Endothelial cell of umbilical vein (primary cell): ENCODE results near the gene SPRR2A. TPM values are rescaled to one million over a fixed set of nuclear protein-coding genes. Genes with fewer than 3 reads are reported as not detected.
"Not testable (repeated sequence)": the region's sequence is repeated elsewhere in the genome, so short reads cannot be mapped to it uniquely, and the experiment has no call there.

ENCODE experiments used
- BruUV-seq: library from RNA; stranded (reverse); fragments of 400-500 nt; replicated peaks from 2 replicates; lab custom pipeline; 2021; lab: Mats Ljungman, UMichigan
- CTCF ChIA-PET: fragments of 300-600, 350-600 bp; sonication (Branson Sonifier 250); formaldehyde crosslinking; loops from one replicate; lab custom pipeline; 2021; ENCODE audit warnings: antibody characterized with exemption, inconsistent platforms; lab: Charles Lee
- POLR2A ChIA-PET: fragments of 300-600, 350-600 bp; sonication (Branson Sonifier 250); formaldehyde crosslinking; loops from one replicate; lab custom pipeline; 2021; ENCODE audit warnings: antibody characterized with exemption, inconsistent platforms; lab: Charles Lee
- DNase-seq: peaks from one replicate; pipeline ENCODE4 v3.0.0-alpha.2; 2011; ENCODE audit warnings: low read depth, low spot score
- FAIRE-seq: peaks from 2 replicates; lab custom pipeline; 2011; peaks lifted over from hg19 to GRCh38; lab: Jason Lieb, UNC
- H2AFZ ChIP-seq: 2 replicates; pipeline ENCODE4 v1.6.0; 2012; ENCODE audit warnings: low read depth, low read length, control low read depth, inconsistent platforms
- H3K27ac ChIP-seq: 2 replicates; pipeline ENCODE4 v1.5.1; 2011; ENCODE audit warnings: low read depth, mild to moderate bottlenecking, control low read depth, low read length, moderate library complexity; ENCODE audit not compliant: insufficient read depth
- H3K27me3 ChIP-seq, 2 experiments: 2 replicates each; pipeline versions ENCODE4 v1.6.0 to v1.6.1; 2011; ENCODE audit warnings: low read length in 2 of 2, mixed read lengths in 1 of 2; ENCODE audit not compliant: control insufficient read depth in 2 of 2, insufficient read depth in 2 of 2
- H3K36me3 ChIP-seq, 2 experiments: 2 replicates in 1 of 2; 3 replicates in 1 of 2; pipeline ENCODE4 v1.5.1; 2011; ENCODE audit warnings: low read length in 2 of 2, mild to moderate bottlenecking in 1 of 2, moderate library complexity in 1 of 2; ENCODE audit not compliant: control insufficient read depth in 2 of 2, insufficient read depth in 2 of 2; ENCODE audit errors: extremely low read depth in 1 of 2
- H3K4me1 ChIP-seq: 3 replicates; pipeline ENCODE4 v1.5.1; 2011; ENCODE audit warnings: mild to moderate bottlenecking, low read length; ENCODE audit not compliant: control insufficient read depth, insufficient read depth; ENCODE audit errors: extremely low read depth
- H3K4me2 ChIP-seq: 2 replicates; pipeline ENCODE4 v1.6.1; 2011; ENCODE audit warnings: low read length, control low read depth, mixed read lengths; ENCODE audit not compliant: insufficient read depth
- H3K4me3 ChIP-seq, 3 experiments: fragments of 200-600 bp in 1 of 3; sonication (generic), shearing (Covaris generic) in 1 of 3; replicated peaks in 1 of 3; 2 replicates each; pipeline ENCODE4 v1.5.1; 2011 to 2016; ENCODE audit warnings: control low read depth in 3 of 3, low read length in 3 of 3, mild to moderate bottlenecking in 2 of 3, inconsistent platforms in 1 of 3, low read depth in 1 of 3, moderate library complexity in 1 of 3; ENCODE audit not compliant: insufficient read depth in 1 of 3
- H3K79me2 ChIP-seq: 2 replicates; pipeline ENCODE4 v1.6.0; 2012; ENCODE audit warnings: low read length, inconsistent platforms; ENCODE audit not compliant: control insufficient read depth, insufficient read depth
- H3K9ac ChIP-seq: replicated peaks from 2 replicates; pipeline ENCODE3; 2011; ENCODE audit warnings: low read length, control low read depth; ENCODE audit not compliant: insufficient read depth; ENCODE audit errors: extremely low read depth
- H3K9me1 ChIP-seq: replicated peaks from 3 replicates; pipeline ENCODE4 v1.6.0; 2011; ENCODE audit warnings: mild to moderate bottlenecking, low read length; ENCODE audit not compliant: control insufficient read depth, insufficient read depth; ENCODE audit errors: extremely low read depth
- H3K9me3 ChIP-seq: replicated peaks from 2 replicates; pipeline ENCODE4 v1.5.1; 2012; ENCODE audit warnings: low read length, inconsistent platforms; ENCODE audit not compliant: control insufficient read depth, insufficient read depth
- H4K20me1 ChIP-seq: replicated peaks from 2 replicates; pipeline ENCODE3; 2011; ENCODE audit warnings: mild to moderate bottlenecking, low read length; ENCODE audit not compliant: control insufficient read depth, insufficient read depth; ENCODE audit errors: extremely low read depth
- FOS ChIP-seq: IDR thresholded peaks from 2 replicates; pipeline ENCODE4 v1.6.1; 2011; ENCODE audit warnings: mild to moderate bottlenecking, low read length, moderate library complexity, borderline replicate concordance; ENCODE audit not compliant: insufficient read depth
- GATA2 ChIP-seq: IDR thresholded peaks from 2 replicates; pipeline ENCODE4 v1.7.0; 2011; ENCODE audit warnings: low read depth, mild to moderate bottlenecking, moderate library complexity, mixed read lengths, low read length; ENCODE audit not compliant: insufficient read length, insufficient read depth
- MYC ChIP-seq: IDR thresholded peaks from one replicate; pipeline ENCODE4 v1.6.1; 2011; ENCODE audit warnings: mild to moderate bottlenecking, low read depth, low read length
- POLR2AphosphoS5 ChIP-seq: IDR thresholded peaks from 2 replicates; pipeline ENCODE4 v1.6.1; 2012; ENCODE audit warnings: low read depth, mild to moderate bottlenecking, control low read depth, low read length, moderate library complexity; ENCODE audit not compliant: insufficient read depth
- dilution Hi-C: fragments of 300-500 bp; cut with MboI; formaldehyde crosslinking; loops from one replicate; pipeline ENCODE4 v1.15.0; 2019; ENCODE audit warnings: low sequenced_read_pairs; ENCODE audit not compliant: extremely low pct_ligation_motif_present
- intact Hi-C: fragments of 100-400 bp; cut with micrococcal nuclease; formaldehyde crosslinking; loops from one replicate; pipeline ENCODE4 v1.10.0; 2022
- polyA plus RNA-seq, 4 experiments: library from polyadenylated mRNA; depleted of rRNA in 3 of 4; stranded (reverse) in 3 of 4; unstranded in 1 of 4; fragments of >200 nt; gene quantifications; 2 replicates each; pipeline versions ENCODE4 v1.2.1 to v1.2.3, GENCODE V29; 2011 to 2012; ENCODE audit warnings: missing spikeins in 1 of 4
- total RNA-seq: library from RNA; stranded (reverse); gene quantifications from 2 replicates; pipeline ENCODE4 v1.2.3, GENCODE V29; 2021
- TF ChIP-seq, protein P1 (sequence below): IDR thresholded peaks from 2 replicates; pipeline ENCODE4 v1.6.1; 2011; ENCODE audit not compliant: insufficient read depth, insufficient read length

SPRR2A gene
- total and polyA plus RNA-seq, 2 donors (not counting 3 experiments of a cell fraction or from before 2014, with no cell fraction given): not detected

DNA sequence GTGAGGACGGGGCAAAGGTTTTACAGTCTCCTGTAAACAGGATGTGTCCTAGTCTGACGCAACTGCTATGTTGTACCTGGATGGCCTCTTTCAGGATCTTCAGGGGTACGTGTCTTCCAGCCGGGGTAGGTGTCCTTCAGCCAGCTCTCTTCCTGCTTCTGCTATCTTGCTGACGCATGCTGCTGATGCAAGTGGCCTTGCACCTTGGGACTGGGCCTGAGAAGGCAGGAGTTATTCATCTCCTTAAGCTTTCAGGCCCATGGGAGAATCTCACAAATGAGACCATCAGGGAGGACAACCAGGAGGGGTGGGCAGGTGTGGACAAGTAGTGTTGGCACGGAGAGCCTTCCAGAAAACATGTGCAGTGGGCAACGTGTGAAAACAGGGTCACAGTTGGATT lies 34.2 kb downstream of the SPRR2A start:
- Histone ChIP-seq H3K27me3 (no peaks in the 10 kb centered on the region), H3K4me1 (no peaks in the 10 kb centered on the region), H3K9me1 (no peaks in the 10 kb centered on the region), H3K9ac (no peak overlapping the region), H3K79me2 (no peaks in the 10 kb centered on the region), H3K36me3 (no peaks in the 10 kb centered on the region), H4K20me1 (no peaks in the 10 kb centered on the region), H3K4me2 (no peak overlapping the region), H3K27ac (no peak overlapping the region), H3K9me3 (no peaks in the 10 kb centered on the region), H3K4me3 (no peak overlapping the region), H2AFZ (no peak overlapping the region)
- POLR2A ChIA-PET: no interaction called here
- intact Hi-C loops: no loop called here
- CTCF ChIA-PET: no interaction called here
- BruUV-seq: no TSS peak
- FAIRE-seq: no peak
- TF ChIP-seq GATA2: no peak
- TF ChIP-seq FOS: no peak
- TF ChIP-seq POLR2AphosphoS5: no peak
- no peak for TF ChIP-seq MYC
- TF ChIP-seq, protein P1, sequence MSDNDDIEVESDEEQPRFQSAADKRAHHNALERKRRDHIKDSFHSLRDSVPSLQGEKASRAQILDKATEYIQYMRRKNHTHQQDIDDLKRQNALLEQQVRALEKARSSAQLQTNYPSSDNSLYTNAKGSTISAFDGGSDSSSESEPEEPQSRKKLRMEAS: no peak
- no peak for DNase-seq
- dilution Hi-C loops: no loop called here

DNA sequence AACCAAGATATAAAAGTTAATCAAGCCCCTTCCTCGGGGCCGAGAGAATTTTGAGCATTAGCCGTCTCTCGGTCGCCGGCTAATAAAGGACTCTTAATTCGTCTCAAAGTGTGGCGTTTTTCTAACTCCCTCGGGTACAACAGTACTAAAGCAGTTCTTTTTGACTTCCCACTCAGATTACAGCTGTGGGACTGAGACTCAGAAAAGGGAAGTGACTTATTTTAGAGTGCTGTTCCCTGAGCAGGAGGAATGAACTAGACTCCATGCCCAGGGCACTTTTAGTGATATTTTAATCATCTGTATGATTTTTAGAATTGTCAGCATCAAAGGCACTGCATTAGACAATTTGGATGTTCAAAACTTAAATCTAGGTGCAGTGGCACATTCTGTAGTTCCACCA lies 35.0 kb downstream of the SPRR2A start:
- H3K4me2 ChIP-seq, POLR2A ChIA-PET, H3K9me3 ChIP-seq, H4K20me1 ChIP-seq, H3K36me3 ChIP-seq, BruUV-seq, DNase-seq, intact Hi-C loops, H2AFZ ChIP-seq, H3K4me3 ChIP-seq, H3K9ac ChIP-seq, FAIRE-seq, H3K27ac ChIP-seq, CTCF ChIA-PET, H3K79me2 ChIP-seq, H3K27me3 ChIP-seq, H3K9me1 ChIP-seq, H3K4me1 ChIP-seq, dilution Hi-C loops: not testable (repeated sequence)

DNA sequence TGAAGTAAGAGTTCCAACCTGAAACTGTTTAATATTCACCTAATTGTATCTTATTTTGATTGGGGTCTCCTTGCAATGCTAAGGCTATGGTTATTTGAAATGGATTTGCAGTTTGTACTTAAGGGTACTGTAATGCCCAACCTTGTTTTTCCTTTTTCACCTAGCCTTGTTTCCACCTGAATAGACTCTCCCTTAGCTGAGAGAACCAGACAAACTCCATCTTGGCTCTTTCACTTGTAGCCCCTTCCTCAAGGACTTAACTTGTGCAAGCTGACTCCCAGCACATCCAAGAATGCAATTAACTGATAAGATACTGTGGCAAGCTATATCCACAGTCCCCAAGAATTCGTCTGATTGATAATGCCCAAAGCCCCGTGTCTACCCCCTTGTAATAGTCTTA lies 35.5 kb downstream of the SPRR2A start:
- H3K27ac ChIP-seq: not testable (repeated sequence)

More for the DNA sequence above, 35.5 kb downstream of the SPRR2A start:
- H3K4me2 ChIP-seq, H3K27me3 ChIP-seq, H3K36me3 ChIP-seq, POLR2A ChIA-PET, FAIRE-seq, BruUV-seq, H3K9ac ChIP-seq, DNase-seq, H3K4me3 ChIP-seq, H3K9me1 ChIP-seq, H3K4me1 ChIP-seq, intact Hi-C loops, H2AFZ ChIP-seq, CTCF ChIA-PET, H3K79me2 ChIP-seq, H4K20me1 ChIP-seq, dilution Hi-C loops, H3K9me3 ChIP-seq: not testable (repeated sequence)
